SKM-1 treated with dmso at 0.1 percent for 144 hours (cell line): ENCODE measurements around the gene MKS1.

Experiments
- DNase-seq: peaks from one replicate; lab custom pipeline; 2025; ENCODE audit not compliant: unreplicated experiment; lab: John Stamatoyannopoulos, UW

The MKS1 gene

GRCh38 chr17:58204796-58205195 is 14.3 kb downstream of the MKS1 start:
- no peak for DNase-seq

DNA sequence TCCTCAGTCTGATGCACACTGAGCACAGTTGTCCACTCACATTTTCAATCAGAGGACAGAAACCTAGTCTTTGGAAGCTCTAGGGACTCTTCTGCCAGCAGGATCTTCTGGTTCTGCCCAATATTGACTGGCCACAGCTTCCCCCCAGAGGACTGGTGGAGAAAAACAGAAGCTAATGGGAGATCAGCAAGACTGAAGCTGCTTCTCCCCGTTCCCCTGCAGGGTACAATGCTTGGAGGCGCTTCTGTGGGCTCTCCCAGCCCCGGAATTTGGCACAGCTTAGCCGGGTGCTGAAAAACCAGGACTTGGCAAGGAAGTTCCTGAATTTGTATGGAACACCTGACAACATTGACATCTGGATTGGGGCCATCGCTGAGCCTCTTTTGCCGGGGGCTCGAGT is 16.2 kb downstream of the MKS1 start:
- no peak for DNase-seq

DNA sequence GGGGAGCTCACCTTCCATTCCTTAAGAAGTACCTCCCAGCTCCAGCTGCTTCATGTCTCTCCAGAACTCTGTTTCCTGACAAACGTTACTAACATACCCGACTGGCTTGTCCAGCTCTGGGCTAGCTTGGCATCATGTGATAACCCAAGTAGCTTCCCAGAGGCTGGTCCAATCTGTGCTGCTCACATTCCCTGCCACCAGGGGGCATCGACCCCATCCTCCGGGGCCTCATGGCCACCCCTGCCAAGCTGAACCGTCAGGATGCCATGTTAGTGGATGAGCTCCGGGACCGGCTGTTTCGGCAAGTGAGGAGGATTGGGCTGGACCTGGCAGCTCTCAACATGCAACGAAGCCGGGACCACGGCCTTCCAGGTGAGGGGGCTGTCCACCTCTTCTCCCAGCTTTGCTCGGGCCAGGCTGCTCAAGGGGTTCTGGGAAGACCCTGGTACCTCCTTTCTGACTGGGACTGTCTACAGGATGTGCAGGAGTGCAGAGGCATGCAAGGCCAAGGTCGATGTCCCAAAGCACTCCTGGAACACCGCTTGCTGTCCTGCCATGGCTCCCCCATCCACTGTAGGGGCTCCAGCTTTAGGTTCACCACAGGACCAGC is 18.9 kb downstream of the MKS1 start:
- DNase-seq, result peak; percentile 29

- DNase-seq, result no peak
Observed at GRCh38 chr17:58196610-58197009, 22.4 kb downstream of the MKS1 start.

DNA sequence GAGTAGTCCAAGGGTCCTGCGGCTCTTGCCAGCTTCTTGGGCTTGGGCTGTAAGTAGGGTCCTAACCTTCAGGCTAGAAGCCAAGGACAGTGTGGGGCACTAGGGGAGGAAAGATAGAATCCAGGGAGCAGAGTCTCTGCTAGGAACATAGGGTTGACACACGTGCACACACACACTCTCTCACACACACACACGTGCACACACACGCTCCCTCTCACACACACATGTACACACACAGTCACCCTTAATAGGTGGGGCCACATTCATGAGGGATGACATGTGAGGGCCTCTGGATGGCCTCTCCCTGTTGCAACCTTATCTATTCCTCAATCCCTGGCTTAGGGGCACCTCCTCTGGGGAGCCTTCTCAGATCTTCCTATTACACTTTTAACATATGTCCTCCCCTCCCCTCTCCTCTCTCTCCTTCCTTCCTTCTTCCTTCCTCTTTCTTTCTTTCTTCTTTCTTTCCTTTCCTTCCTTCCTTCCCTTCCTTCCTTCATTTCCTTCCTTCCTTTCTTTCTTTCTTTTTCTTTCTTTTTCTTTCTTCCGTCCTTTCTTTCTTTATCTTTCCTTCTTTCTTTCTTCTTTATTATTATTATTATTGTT is 23.4 kb downstream of the MKS1 start:
- DNase-seq, result no peak

DNA sequence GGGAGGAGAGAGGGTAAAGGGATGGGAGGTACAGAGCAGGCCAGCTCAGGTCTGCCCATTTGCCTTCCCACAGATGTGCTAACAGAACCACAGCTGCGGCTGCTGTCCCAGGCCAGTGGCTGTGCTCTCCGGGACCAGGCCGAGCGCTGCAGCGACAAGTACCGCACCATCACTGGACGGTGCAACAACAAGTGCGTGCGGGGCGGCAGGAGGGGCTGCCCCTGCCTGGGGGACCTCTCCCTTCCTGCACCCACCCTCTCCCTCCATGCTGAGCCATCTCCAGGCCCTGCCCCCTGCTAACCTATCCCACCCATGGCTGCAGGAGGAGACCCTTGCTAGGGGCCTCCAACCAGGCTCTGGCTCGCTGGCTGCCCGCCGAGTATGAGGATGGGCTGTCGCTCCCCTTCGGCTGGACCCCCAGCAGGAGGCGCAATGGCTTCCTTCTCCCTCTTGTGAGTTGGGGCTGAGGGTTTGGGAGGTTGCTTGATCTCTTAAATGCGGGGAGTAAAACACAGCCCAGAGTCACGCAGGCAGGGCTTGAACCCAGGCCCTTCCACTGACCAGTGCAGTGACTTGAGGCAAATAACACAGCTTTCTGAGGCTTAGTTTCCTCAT is 25.3 kb downstream of the MKS1 start:
- no peak for DNase-seq

DNA sequence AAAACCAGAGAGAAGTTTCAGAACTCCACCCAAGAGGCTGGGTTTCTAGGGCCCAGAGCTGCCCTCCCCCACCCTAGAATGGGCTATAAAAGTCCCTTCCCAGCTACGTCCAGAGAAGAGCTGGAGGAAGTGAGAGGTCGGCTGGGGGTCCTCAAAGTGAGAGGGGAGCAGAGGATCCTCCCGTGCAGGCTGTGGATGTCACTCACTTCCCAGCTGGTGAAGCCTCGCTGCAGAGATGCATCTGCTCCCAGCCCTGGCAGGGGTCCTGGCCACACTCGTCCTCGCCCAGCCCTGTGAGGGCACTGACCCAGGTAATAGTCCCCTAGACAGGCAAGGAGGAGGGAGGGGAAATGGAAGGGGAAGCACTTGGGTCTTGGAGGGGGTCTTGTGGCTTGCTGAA is 26.4 kb downstream of the MKS1 start, which contains the start of gene EPX:
TSS of gene EPX (plus strand) at position 115 of the 400 bp plus-strand sequence. CDS start at position 236, 121 bp downstream.
- DNase-seq, result no peak

GRCh38 chr17:58191241-58191896 is 27.7 kb downstream of the MKS1 start:
- DNase-seq, result no peak

- no peak for DNase-seq
Observed at GRCh38 chr17:58189436-58190146, 29.5 kb downstream of the MKS1 start.

GRCh38 chr17:58187675-58188074 is 31.4 kb downstream of the MKS1 start:
- DNase-seq, result no peak

DNA sequence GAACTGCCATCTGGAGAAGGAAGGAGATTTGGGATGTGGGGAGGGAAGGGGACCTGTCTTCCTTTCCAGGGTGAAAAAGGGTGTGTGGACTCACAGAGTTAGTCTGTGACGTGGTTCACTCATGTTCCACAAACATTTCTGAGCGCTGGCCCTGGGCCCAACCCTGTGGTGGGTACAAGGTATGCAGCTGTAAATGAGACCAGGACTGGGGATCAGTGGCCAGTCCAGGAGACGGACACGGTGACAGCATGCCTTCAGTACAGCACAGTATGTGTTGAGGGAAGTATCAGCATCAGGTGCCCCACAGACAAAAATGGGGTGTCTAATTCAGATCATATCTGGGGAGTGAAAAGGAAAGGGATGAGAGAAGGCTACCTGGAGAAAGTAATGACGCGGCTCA is 32.0 kb downstream of the MKS1 start:
- DNase-seq, result no peak

DNA sequence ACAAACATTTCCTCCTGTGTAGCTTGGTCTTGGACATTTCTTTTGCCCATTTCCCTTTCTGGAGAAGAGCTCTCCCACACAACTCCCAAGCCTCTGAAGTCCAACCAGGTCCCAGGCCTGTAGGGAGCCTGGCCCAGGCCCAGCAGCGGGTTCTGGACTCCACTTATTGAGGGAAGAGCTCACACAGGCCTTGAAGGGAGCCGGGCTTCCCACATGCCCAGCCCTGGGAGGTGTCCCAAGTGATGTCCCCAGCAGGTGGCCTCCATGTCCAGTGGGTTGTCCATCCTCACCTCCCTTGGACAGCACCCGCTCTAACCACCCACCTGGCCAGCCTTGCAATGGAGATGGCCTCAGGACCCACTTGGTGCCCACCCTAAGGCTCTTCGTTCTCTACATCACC is 32.5 kb downstream of the MKS1 start:
- no peak for DNase-seq

- DNase-seq, result no peak
Observed at GRCh38 chr17:58184986-58185761, 33.9 kb downstream of the MKS1 start.

DNA sequence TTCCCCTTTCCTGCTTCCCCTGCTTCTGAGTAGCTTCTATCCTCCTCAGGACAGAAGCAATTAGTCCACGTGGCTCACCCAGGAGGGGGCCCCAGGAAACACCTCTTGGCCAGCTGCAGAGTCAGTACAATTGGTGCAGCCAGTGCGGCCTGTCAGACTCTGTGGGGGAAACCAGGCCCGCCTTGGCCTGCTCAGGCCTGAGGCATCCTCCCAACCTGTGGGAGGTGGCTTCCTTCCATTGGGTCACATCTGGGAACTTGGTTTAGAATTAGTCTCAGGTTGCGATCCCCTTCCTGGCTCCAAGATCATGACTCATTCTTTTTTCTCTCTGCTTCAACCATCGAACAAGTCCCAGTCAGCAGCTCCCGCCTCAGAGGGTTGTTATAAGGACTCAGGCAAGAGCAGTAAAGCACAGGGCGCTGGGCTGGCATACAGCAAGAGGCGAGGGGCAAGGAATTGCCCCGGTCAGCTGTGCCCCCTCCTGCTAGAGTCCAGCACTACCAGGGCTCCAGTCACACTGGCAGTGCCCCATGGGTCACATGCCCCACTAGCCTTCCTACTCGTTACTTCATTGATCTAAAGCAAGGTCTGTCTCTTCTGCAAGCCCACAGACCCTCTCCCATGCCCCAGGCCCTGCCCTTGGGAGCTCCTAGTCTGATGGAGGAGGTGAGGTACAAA is 34.6 kb downstream of the MKS1 start:
- DNase-seq, result peak; percentile 63

GRCh38 chr17:58183514-58183913 is 35.5 kb downstream of the MKS1 start:
- no peak for DNase-seq

GRCh38 chr17:58181796-58182195 is 37.3 kb downstream of the MKS1 start:
- DNase-seq, result no peak

- DNase-seq, result no peak
Observed at GRCh38 chr17:58176200-58176599, 42.9 kb downstream of the MKS1 start.

DNA sequence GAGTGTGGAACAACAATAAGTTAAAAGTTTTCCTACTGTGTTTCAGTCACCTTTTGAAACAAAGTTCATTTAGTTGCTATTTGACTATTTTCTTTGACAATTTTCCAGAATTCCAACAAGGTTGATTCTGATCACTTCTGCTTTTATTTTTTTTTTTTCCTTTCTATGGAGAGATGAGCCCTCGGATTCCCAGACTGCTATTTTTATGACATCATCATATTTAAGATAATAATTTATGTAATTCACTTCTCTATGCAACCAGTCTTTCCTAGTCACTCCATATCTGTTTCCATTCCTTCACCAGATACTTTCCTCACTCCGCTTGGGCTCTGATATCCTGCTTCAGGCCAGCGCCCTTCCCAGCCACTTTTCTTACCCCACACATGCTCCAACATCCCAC is 44.2 kb downstream of the MKS1 start:
- DNase-seq, result no peak

DNA sequence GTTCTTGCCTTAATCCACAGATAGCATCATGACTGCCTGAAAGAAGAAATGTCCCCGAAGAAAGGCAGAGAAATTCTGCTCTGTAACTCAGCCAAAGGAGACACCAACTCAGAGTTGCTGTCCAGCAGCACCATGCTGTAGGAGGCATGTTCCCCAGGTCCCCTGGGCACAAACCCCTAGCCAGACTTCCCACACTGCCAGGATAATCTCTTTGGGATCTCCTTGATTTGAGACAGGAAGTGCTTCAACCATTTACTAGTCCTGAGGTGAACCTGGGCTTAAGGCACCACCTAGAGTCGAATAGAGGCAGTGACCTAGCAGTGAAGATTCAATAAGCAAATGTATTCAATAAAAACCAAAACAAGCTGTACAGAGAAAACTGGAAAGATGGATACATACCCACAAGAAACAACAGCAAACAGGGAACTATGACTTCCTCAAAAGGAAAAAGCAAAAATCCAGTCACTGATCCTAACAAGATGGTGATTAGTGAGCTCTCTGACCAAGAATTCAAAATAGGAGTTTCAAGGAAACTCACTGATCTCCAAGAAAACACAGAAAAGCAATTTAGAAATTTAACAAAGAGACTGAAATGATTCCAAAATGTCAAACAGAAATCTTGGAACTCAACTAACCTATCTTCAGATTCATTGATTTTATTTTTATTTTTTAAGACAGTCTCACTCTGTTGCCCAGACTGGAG is 46.5 kb downstream of the MKS1 start:
- no peak for DNase-seq

- DNase-seq, result no peak
Observed at GRCh38 chr17:58170622-58171021, 48.4 kb downstream of the MKS1 start.
